IgD-negative memory B cell (primary cell): Measurements from ENCODE around the gene NR4A3. TPM values are rescaled to one million over a fixed set of nuclear protein-coding genes. Genes with fewer than 3 reads are reported as not detected.

Experiments
- H3K27ac Mint-ChIP-seq, 3 donors: one replicate each; pipeline ENCODE4 v1.8.0; 2020 to 2022; ENCODE audit warnings: mild to moderate bottlenecking in 3 of 3, mixed read lengths in 3 of 3, moderate library complexity in 1 of 3
- H3K27me3 Mint-ChIP-seq: one replicate; pipeline ENCODE4 v1.8.0; 2021; ENCODE audit warnings: mixed read lengths
- H3K36me3 Mint-ChIP-seq: one replicate; pipeline ENCODE4 v1.8.0; 2020; ENCODE audit warnings: mild to moderate bottlenecking, mixed read lengths
- H3K4me1 Mint-ChIP-seq, 3 donors: one replicate each; pipeline ENCODE4 v1.8.0; 2020 to 2022; ENCODE audit warnings: mixed read lengths in 3 of 3, mild to moderate bottlenecking in 1 of 3
- H3K4me3 Mint-ChIP-seq, 4 donors: one replicate each; pipeline ENCODE4 v1.8.0; 2020 to 2022; ENCODE audit warnings: mild to moderate bottlenecking in 4 of 4, mixed read lengths in 4 of 4, moderate library complexity in 3 of 4
- H3K9me3 Mint-ChIP-seq, 3 donors: one replicate each; pipeline ENCODE4 v1.8.0; 2020 to 2021; ENCODE audit warnings: mixed read lengths in 3 of 3, mild to moderate bottlenecking in 1 of 3
- polyA plus RNA-seq: library from polyadenylated mRNA; unstranded; fragments of 300-500 nt; fragmentation: Illumina TruSeq; gene quantifications from one replicate; pipeline ENCODE4 v1.2.3, GENCODE V29; 2021

NR4A3 gene
- polyA plus RNA-seq, 1 donor from 2014 or later: 0.60 TPM

DNA sequence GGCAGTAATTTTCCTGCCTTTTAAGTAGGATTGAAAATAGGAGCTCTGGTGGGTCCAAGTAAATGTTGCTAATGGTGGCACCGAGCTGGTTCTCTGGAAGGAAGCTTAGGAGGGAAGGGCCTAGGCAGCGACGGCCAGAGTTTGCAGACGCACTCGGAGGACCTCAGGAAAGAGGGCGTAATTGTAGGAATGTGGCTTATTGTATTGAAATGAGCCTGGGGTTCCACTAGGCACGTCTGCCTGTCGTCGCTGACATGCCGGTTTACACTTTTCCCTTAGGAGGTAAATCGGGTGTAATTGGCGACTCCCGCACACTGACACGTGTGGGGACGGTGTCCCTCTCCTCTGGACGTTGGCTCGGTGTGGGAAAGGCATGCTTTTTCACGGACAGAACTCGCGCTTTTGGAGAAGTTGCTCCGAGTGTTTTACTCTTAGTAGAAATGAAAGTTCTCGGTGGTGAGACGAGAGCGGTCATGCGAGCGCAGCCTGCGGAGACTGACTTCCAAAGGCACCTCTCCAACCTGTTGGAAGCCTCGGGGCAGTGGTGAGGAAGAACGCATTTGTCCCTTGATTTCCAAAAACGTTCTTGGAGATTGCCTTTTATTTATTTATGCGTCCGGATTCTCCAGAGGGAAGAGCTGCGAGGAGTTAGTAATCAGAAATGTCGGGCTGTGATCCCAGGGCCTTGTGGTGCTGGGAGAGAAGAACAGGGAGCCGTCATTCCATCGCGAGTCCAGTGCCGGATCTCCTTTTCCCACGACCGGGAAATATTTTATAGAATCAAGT is 1.3 kb downstream of the NR4A3 start:
- H3K4me1 Mint-ChIP-seq: peaks cover 36% of the 10 kb centered on the region in 3 donors
- H3K27me3 Mint-ChIP-seq: peaks cover 54% of the 10 kb centered on the region
- no peaks in the 10 kb centered on the region for H3K36me3 Mint-ChIP-seq
- H3K27ac Mint-ChIP-seq: peak overlapping the region; percentile 99
- H3K4me3 Mint-ChIP-seq: peak overlapping the region; percentile 94 to 100 (median 98)
- H3K9me3 Mint-ChIP-seq: no peaks in the 10 kb centered on the region

DNA sequence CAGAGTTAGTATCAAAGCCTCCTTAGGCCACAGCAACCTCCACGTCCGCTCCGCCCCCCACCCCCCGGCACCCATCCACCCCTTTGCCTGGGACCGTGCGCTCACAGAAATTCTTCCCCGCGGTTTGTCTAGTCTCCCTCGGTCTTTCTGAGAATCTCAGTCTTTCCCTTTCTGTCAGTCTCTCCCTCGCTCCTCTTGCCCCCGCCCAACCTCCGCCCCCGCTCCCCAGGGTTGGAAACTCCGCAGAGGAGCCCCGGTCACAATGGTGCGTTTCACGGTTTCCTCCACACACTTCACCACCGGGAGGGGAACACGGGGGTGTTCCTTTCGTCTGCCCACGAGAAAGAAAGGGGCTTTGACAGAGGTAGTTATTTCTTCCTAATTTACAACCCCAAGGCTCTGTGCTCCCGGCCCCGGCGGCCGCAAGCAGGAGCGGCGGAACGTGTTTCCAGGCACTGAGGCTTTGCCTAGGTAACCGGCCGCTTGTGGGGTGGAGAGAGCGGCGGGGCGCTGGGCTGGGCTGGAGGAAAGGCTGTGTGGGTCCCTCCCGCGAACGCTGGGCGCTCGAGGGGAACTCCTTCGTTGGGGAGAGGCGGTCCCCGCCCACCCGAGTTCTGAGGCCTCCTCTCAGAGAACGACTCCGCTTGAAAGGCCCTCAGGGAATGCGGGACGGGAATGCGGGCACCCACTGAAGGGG is 2.1 kb downstream of the NR4A3 start:
- H3K4me3 Mint-ChIP-seq: peak overlapping the region; percentile 94 to 100 (median 98)
- peaks cover 56% of the 10 kb centered on the region for H3K27me3 Mint-ChIP-seq
- H3K36me3 Mint-ChIP-seq: no peaks in the 10 kb centered on the region

DNA sequence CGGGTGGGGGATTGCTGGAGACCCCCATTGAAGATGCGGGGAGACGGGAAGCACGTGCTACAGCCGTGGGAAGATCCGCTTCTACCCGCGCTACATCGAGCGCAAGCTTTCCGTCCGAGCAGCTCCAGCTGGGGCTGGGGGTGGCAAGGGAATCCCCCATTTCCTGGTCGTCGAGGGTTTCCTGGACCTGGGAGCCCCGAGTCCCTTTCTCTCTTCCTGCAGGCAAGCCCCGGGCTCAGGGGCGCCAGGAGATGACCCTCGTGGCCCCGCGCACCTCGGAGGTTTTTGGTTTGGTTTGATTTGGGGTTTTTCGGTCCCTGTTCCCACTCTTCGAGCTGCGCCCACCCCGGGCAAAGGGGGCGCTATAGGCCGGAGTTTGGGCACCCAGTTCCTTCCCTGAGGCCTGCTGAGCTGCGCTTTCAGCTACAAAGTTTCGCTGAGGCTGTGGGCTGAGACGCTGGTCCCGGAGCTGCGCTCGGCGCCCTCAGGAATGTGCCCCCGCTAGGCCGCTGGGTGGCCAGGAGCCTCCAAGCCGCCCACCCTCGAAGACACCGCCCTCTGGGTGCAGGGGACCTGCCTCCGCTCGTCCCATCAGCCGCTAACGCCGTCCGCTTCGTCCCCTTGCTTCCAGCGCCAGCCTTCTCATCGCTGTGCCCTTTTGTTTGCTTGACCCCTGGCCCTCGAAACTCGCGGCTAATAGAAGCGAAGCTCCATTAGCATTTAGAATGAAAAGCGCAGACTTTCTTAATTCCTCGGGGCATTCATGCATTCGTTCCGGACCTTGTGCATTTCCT is 2.9 kb downstream of the NR4A3 start:
- peak overlapping the region; percentile 92 to 99 (median 99) for H3K27ac Mint-ChIP-seq
- H3K9me3 Mint-ChIP-seq: no peaks in the 10 kb centered on the region
- peak overlapping the region; percentile 94 to 100 (median 98) for H3K4me3 Mint-ChIP-seq
- peaks cover 28 to 38% (median 30%) of the 10 kb centered on the region in 3 donors for H3K4me1 Mint-ChIP-seq
- H3K36me3 Mint-ChIP-seq: no peaks in the 10 kb centered on the region
- peaks cover 64% of the 10 kb centered on the region for H3K27me3 Mint-ChIP-seq

More for the DNA sequence above, 2.1 kb downstream of the NR4A3 start:
- Mint-ChIP-seq H3K9me3 (no peaks in the 10 kb centered on the region), H3K4me1 (peaks cover 32 to 36% (median 32%) of the 10 kb centered on the region in 3 donors), H3K27ac (peak overlapping the region in 2 of 3 donors; percentile 99)

DNA sequence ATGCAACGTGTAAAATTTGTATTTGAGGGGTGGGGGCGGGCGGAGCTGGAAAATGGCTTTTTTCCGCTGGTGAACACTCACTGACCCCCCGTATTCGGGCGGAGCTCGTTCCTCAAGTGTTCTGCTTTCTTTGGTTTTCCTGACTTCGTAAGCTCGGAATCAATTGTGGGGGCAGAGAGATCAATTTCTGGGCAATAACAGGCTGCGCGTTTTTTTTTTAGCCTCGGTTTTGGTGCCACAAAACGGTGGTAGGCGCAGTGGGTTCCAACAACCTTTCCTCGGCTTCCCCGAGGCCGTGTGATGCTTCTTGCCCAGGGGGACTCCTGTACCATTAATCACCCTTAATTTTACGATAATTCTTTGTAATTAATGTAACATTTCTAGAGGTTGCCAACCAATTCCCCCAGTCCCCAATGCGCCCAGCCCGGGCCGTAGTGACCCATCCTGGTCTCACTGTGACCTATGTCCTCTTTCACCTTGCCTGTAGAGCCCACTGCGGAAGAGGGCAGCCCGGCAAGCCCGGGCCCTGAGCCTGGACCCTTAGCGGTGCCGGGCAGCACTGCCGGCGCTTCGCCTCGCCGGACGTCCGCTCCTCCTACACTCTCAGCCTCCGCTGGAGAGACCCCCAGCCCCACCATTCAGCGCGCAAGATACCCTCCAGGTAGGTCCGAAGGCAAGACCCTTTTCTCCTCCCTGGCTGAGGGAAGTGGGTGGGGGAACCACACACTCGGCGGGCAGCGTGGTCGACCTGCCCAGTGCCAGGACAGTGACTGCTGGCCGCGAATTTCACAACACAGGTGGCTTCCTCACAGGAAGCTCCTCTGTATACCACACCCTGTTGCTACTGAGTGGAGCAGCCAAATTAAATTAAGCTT is 3.7 kb downstream of the NR4A3 start:
- H3K36me3 Mint-ChIP-seq: no peaks in the 10 kb centered on the region
- peaks cover 25 to 38% (median 30%) of the 10 kb centered on the region in 3 donors for H3K4me1 Mint-ChIP-seq
- peaks cover 67% of the 10 kb centered on the region for H3K27me3 Mint-ChIP-seq
- H3K9me3 Mint-ChIP-seq: no peaks in the 10 kb centered on the region
- H3K4me3 Mint-ChIP-seq: peak overlapping the region; percentile 94 to 100 (median 98)
- peak overlapping the region; percentile 12 to 99 (median 92) for H3K27ac Mint-ChIP-seq

DNA sequence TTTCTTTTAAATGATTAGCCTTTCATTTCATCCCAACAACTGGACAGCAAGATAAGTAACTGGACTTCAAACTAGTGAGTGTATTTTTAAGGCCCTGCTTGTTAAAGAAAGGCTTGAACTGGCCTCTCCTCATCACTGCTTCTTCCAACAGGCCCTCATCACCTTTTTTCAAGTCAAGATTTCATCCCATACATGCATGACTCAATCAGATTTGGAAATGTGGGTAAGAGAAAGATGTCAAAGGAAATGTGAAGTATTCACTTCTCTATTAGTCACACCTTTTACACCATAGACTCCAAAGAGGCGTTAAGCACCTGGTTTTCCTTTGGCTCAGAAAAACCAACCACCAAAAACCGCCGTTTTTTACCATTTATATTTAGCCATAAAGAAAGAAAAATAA is 4.9 kb downstream of the NR4A3 start:
- Mint-ChIP-seq H3K27me3 (peaks cover 67% of the 10 kb centered on the region), H3K4me1 (peaks cover 23 to 38% (median 28%) of the 10 kb centered on the region in 3 donors), H3K36me3 (no peaks in the 10 kb centered on the region), H3K4me3 (peak overlapping the region in 1 of 4 donors; percentile 94), H3K9me3 (no peaks in the 10 kb centered on the region), H3K27ac (peak overlapping the region in 2 of 3 donors; percentile 24 to 99)

DNA sequence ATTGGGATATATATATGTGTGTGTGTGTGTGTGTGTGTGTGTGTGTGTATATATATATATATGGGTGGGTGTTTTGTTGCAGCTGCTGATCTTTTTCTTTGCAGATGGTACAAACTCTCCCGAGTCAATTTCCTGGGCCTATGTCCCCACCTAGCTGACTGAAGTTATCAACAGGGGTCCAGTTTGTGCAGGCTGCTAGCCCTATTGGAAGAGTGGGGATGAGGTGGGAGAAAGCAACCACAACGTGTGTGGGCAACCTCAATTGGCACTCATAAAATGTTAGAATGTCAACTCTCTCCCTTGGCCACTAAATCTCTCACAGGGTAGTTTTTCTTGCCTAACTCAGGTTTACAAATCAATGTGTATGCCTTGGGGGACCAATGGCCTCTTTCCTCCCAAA is 5.6 kb downstream of the NR4A3 start:
- Mint-ChIP-seq H3K9me3 (no peaks in the 10 kb centered on the region), H3K36me3 (no peaks in the 10 kb centered on the region), H3K4me3 (peak overlapping the region in 1 of 4 donors; percentile 94), H3K27me3 (peaks cover 66% of the 10 kb centered on the region), H3K27ac (peak overlapping the region in 1 of 3 donors; percentile 99), H3K4me1 (peaks cover 23 to 36% (median 23%) of the 10 kb centered on the region in 3 donors)

DNA sequence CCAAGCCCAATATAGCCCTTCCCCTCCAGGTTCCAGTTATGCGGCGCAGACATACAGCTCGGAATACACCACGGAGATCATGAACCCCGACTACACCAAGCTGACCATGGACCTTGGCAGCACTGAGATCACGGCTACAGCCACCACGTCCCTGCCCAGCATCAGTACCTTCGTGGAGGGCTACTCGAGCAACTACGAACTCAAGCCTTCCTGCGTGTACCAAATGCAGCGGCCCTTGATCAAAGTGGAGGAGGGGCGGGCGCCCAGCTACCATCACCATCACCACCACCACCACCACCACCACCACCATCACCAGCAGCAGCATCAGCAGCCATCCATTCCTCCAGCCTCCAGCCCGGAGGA is 6.3 kb downstream of the NR4A3 start:
- Mint-ChIP-seq H3K27me3 (peaks cover 58% of the 10 kb centered on the region), H3K36me3 (no peaks in the 10 kb centered on the region), H3K4me3 (no peak overlapping the region), H3K27ac (peak overlapping the region in 1 of 3 donors; percentile 7), H3K9me3 (no peaks in the 10 kb centered on the region), H3K4me1 (peaks cover 19 to 28% (median 19%) of the 10 kb centered on the region in 3 donors)

DNA sequence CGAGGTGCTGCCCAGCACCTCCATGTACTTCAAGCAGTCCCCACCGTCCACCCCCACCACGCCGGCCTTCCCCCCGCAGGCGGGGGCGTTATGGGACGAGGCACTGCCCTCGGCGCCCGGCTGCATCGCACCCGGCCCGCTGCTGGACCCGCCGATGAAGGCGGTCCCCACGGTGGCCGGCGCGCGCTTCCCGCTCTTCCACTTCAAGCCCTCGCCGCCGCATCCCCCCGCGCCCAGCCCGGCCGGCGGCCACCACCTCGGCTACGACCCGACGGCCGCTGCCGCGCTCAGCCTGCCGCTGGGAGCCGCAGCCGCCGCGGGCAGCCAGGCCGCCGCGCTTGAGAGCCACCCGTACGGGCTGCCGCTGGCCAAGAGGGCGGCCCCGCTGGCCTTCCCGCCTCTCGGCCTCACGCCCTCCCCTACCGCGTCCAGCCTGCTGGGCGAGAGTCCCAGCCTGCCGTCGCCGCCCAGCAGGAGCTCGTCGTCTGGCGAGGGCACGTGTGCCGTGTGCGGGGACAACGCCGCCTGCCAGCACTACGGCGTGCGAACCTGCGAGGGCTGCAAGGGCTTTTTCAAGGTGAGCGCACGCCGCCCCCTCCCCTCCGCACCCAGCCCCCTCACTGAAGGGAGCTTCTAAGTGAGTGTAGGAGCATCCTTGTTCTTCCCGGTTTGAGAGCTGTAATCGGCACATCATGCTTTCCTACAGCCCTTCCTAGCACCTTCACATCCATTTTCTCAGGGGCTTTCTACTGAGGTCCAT is 6.9 kb downstream of the NR4A3 start:
- Mint-ChIP-seq H3K27ac (peak overlapping the region in 2 of 3 donors; percentile 28 to 36), H3K4me3 (peak overlapping the region in 2 of 4 donors; percentile 30 to 66), H3K27me3 (peaks cover 52% of the 10 kb centered on the region)

DNA sequence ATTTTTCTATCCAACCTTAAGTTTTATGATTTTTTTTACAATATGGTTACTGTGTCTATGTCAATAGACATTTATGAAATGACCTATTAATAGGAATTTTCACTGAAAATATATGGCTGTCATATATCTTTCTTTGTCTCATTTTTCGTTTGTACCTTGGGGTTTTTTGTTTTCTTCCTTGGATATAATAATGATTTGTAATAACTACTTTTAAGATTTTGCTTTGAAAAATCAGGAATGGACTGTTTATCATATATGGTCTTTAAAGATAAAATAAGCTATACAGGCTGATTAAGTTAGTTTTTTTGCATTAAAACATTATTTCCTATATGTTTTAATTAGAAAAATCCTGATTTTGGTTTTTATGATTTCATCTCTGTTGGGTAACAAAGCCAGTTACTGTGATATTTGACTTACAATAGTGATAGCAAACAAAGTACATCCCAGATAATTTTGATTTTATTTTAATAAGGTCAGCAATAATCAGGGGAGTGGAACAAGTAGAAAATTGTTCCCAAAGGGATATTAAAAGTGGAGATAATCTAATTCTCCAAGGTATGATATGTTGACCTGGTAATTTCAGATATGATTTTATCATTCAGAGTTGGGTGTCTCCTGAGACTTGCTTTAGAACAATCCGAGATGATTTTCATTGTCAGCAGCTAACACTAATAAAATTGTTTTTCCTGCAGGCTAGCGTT is 10.3 kb downstream of the NR4A3 start:
- peaks cover 2% of the 10 kb centered on the region for H3K36me3 Mint-ChIP-seq
- H3K27me3 Mint-ChIP-seq: peaks cover 22% of the 10 kb centered on the region
- no peak overlapping the region for H3K4me3 Mint-ChIP-seq
- H3K27ac Mint-ChIP-seq: no peak overlapping the region
- no peaks in the 10 kb centered on the region for H3K9me3 Mint-ChIP-seq
- peaks cover 4 to 11% (median 4%) of the 10 kb centered on the region in 3 donors for H3K4me1 Mint-ChIP-seq

More for the DNA sequence above, 6.9 kb downstream of the NR4A3 start:
- peaks cover 14 to 25% (median 15%) of the 10 kb centered on the region in 3 donors for H3K4me1 Mint-ChIP-seq
- H3K36me3 Mint-ChIP-seq: no peaks in the 10 kb centered on the region
- no peaks in the 10 kb centered on the region for H3K9me3 Mint-ChIP-seq

DNA sequence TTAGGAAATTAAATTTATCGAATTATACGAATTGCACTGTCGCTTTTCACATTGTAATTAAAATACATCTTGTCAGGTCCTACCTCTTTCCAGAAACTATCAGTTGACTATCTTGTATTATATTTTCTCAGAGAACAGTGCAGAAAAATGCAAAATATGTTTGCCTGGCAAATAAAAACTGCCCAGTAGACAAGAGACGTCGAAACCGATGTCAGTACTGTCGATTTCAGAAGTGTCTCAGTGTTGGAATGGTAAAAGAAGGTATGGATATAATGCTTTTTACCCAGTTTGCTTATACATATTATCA is 10.8 kb downstream of the NR4A3 start:
- peaks cover 4 to 9% (median 5%) of the 10 kb centered on the region in 3 donors for H3K4me1 Mint-ChIP-seq
- no peak overlapping the region for H3K4me3 Mint-ChIP-seq
- H3K9me3 Mint-ChIP-seq: no peaks in the 10 kb centered on the region
- H3K27ac Mint-ChIP-seq: no peak overlapping the region
- peaks cover 18% of the 10 kb centered on the region for H3K27me3 Mint-ChIP-seq
- H3K36me3 Mint-ChIP-seq: peaks cover 2% of the 10 kb centered on the region

DNA sequence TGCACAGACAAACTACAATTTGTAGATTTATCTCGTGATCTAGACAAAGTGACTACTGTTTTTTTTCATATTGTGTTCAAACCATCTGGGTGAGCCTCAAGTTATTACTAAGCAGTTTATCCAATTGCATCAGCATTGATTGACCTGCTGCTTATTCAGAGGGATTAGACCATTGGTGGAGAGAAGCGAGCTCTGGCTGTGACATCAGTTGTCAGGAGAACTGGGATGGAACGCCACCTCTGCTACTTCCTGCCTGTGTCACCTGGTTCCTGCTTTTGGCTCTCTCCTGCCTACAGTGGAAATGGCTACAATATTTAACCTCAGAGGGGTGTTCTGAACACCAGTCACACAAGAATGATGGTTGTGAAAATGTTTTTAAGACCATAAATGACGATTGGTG is 12.1 kb downstream of the NR4A3 start:
- Mint-ChIP-seq H3K36me3 (peaks cover 2% of the 10 kb centered on the region), H3K4me3 (no peak overlapping the region), H3K27ac (no peak overlapping the region), H3K9me3 (no peaks in the 10 kb centered on the region), H3K27me3 (peaks cover 12% of the 10 kb centered on the region), H3K4me1 (peaks cover 4 to 5% (median 4%) of the 10 kb centered on the region in 3 donors)

DNA sequence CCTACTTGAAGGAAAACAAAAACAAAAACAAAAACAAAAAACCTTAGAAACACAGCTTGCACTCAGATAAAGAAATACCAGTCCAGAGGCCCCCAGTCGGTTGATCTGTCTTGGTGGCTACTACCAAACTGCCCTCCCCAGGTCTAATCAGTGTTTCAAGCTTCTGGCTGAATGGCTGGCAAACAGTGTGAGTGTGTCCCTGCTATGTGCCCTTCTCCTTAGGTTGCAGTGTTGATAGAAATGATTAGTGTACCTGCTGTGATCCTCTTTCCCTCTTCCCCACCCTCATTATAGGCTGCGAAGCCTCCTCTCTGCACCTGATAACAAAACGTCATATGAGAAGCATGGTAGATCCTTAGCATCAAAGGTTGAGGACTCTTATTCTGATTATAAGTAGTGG is 12.8 kb downstream of the NR4A3 start:
- Mint-ChIP-seq H3K9me3 (no peaks in the 10 kb centered on the region), H3K27me3 (peaks cover 4% of the 10 kb centered on the region), H3K36me3 (peaks cover 2% of the 10 kb centered on the region), H3K4me3 (peak overlapping the region in 1 of 4 donors; percentile 34), H3K4me1 (peaks cover 0 to 5% (median 4%) of the 10 kb centered on the region in 3 donors), H3K27ac (no peak overlapping the region)

DNA sequence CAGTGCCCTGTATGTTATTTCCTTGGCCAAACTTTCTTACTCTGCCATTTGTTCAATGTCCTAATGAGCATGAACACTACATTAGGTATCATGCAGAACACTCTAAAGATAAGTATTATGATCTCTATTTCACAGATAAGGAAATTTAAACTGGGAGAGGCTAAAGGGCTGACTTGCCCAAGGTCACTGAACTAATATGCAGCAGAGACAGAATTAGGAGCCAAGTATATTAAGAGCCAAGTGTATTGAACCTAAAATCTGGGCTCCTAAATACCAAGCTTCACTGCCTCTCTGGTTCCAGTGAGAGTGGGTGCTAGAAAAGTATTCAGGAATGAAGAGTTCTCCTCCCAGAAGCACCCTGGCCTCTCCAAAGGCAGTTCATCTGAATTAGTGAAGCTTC is 13.5 kb downstream of the NR4A3 start:
- H3K36me3 Mint-ChIP-seq: peaks cover 2% of the 10 kb centered on the region
- peaks cover 0 to 5% (median 4%) of the 10 kb centered on the region in 3 donors for H3K4me1 Mint-ChIP-seq
- H3K4me3 Mint-ChIP-seq: no peak overlapping the region
- H3K27ac Mint-ChIP-seq: no peak overlapping the region
- no peaks in the 10 kb centered on the region for H3K27me3 Mint-ChIP-seq
- H3K9me3 Mint-ChIP-seq: no peaks in the 10 kb centered on the region
